NCI-H510A (cell line): Measurements from ENCODE around the gene TCP11L2.

ENCODE experiments used
- DNase-seq: peaks from one replicate; lab custom pipeline; 2025; lab: John Stamatoyannopoulos, UW

Gene TCP11L2

GRCh38 chr12:106302401-106303201, at the start of gene TCP11L2:
TCP11L2 (plus strand) TSS chr12:106302733; CDS start chr12:106311076, 8,343 bp downstream.
- DNase-seq = peak; percentile 62

- DNase-seq = no peak
Measured at GRCh38 chr12:106254724-106255123, 47.8 kb upstream of the TCP11L2 start.

- no peak for DNase-seq
Measured at GRCh38 chr12:106255493-106255892, 47.0 kb upstream of the TCP11L2 start.

GRCh38 chr12:106255952-106256351, 46.6 kb upstream of the TCP11L2 start:
- DNase-seq = no peak

- no peak for DNase-seq
Measured at GRCh38 chr12:106256524-106256923, 46.0 kb upstream of the TCP11L2 start.

GRCh38 chr12:106258226-106258625, 44.3 kb upstream of the TCP11L2 start:
- no peak for DNase-seq

- DNase-seq = no peak
Measured at GRCh38 chr12:106258935-106259334, 43.6 kb upstream of the TCP11L2 start.

GRCh38 chr12:106265116-106265515, 37.4 kb upstream of the TCP11L2 start:
- no peak for DNase-seq

GRCh38 chr12:106267535-106267934, 35.0 kb upstream of the TCP11L2 start:
- no peak for DNase-seq

- DNase-seq = no peak
Measured at GRCh38 chr12:106269150-106269771, 33.3 kb upstream of the TCP11L2 start.

GRCh38 chr12:106271575-106272505, 30.7 kb upstream of the TCP11L2 start:
- no peak for DNase-seq

GRCh38 chr12:106273491-106273890, 29.0 kb upstream of the TCP11L2 start:
- no peak for DNase-seq

- DNase-seq = no peak
Measured at GRCh38 chr12:106274012-106274411, 28.5 kb upstream of the TCP11L2 start.

- no peak for DNase-seq
Measured at GRCh38 chr12:106274575-106275121, 27.9 kb upstream of the TCP11L2 start.

GRCh38 chr12:106275458-106275857, 27.1 kb upstream of the TCP11L2 start:
- DNase-seq = no peak

- DNase-seq = no peak
Measured at GRCh38 chr12:106276032-106276740, 26.3 kb upstream of the TCP11L2 start.

GRCh38 chr12:106280106-106280505, 22.4 kb upstream of the TCP11L2 start:
- no peak for DNase-seq

- no peak for DNase-seq
Measured at GRCh38 chr12:106281056-106281782, 21.3 kb upstream of the TCP11L2 start.

GRCh38 chr12:106281804-106282203, 20.7 kb upstream of the TCP11L2 start:
- DNase-seq = no peak

- DNase-seq = no peak
Measured at GRCh38 chr12:106282457-106283097, 20.0 kb upstream of the TCP11L2 start.
